DMS114 treated with DMSO at 0.1 percent for 48 hours (cell line): ENCODE measurements around the gene AP1S1.
"Not testable (repeated sequence)": the region's sequence is repeated elsewhere in the genome, so short reads cannot be mapped to it uniquely, and the experiment has no call there.

Experiments
- DNase-seq: peaks from one replicate; lab custom pipeline; 2025; ENCODE audit not compliant: unreplicated experiment; lab: John Stamatoyannopoulos, UW

AP1S1 gene

DNA sequence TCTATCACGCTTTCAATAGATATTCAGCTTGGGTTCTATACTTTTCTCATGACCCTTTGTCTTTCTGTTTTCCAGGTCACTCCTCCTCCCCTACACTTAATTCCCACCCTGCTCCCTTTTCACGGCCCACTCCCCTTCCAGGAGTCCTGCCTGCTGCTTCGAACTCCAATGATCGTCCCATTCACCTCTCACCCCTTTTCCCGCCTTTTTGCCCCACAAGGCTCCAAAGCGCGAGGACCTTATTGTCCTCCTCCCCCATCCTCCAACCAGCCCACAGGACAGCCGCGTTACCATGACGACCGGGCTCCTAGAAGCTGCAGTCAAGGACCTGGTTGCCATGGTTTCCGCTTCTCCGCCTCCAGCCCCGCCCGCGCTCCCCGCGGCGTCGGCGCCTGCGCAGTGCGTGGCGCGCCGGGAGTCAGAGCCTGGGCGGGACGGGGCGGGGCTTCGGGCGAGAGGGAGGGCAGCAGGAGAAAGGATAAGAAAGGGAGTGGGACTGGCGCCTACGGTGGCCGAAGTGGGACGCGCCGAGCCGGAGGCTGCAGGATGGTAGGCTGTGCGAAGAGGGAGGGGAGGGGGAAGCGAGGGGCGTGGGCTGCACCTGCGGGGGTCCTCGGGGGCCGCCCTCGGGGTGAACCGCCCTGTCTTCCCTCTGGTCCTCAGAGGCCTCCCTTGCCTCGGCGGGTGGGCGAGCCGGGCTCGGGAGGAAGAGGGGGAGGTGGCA, at the start of gene AP1S1:
Gene AP1S1 (plus strand): TSS at position 508 of the 724 bp plus-strand sequence. CDS start 39 bp downstream, at position 547.
- peak; percentile 87 for DNase-seq

DNA sequence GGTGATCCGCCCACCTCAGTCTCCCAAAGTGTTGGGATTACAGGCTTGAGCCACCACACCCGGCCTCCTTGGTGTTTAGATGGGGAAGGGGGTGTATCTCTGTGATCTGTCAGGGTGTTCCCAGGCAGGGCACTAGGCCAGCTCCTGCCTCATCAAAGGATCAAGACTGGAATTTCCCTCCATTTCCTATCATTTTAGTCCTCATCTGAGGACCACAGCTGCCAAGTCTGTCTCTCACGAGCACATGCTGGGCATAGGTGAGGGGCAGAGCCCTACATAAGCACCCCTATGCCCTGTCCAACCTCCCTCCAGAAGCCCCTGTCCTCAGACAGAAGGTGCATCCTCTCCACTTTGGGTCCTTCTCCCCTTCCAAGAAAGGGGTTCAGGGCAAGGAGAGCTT, 49.5 kb upstream of the AP1S1 start:
- DNase-seq, result no peak

DNA sequence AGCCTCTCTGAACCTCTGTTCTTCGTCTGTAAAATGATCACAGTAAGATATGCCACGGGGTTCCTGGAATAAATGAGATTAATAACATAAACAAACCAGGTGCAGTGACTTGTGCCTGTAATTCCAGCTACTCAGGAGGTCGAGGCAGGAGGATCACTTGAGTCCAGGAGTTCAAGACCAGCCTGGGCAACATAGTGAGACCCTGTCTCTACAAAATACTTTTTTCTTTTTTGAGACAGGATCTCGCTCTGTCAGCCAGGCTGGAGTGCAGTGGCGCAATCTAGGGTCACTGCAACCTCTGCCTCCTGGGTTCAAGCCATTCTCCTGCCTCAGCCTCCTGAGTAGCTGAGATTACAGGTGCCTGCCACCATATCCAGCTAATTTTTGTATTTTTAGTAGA, 49.0 kb upstream of the AP1S1 start:
- not testable (repeated sequence) for DNase-seq

GRCh38 chr7:101106386-101106785, 47.9 kb upstream of the AP1S1 start:
- no peak for DNase-seq

DNA sequence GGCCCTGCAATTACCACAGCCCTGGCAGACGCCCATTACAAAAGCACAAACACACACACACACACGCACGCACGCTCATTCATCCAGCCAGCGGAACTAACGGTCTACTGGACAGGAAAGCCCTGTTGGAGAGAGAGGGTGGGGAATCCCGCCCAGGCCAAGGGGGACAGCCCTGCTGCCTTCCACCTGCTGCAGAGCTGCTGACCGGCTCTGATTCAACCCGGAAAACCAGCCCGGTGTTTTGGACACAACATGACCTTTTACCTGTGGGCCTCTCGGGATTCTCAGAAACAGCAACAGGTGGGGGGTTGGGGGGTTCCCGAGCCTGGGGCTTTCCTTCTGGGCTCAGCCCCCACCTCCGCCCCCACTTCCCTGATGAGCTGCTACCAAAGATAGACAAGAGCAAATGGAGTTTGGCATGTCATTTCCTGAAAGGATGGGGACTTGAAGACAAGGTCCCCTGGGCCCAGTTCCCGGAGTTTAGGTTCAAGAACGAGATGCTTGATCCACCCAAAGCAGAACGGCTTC, 45.9 kb upstream of the AP1S1 start:
- DNase-seq, result no peak

- DNase-seq, result no peak
These were observed 45.3 kb upstream of the AP1S1 start for GRCh38 chr7:101108961-101109360.

GRCh38 chr7:101109368-101109767, 44.9 kb upstream of the AP1S1 start:
- no peak for DNase-seq

DNA sequence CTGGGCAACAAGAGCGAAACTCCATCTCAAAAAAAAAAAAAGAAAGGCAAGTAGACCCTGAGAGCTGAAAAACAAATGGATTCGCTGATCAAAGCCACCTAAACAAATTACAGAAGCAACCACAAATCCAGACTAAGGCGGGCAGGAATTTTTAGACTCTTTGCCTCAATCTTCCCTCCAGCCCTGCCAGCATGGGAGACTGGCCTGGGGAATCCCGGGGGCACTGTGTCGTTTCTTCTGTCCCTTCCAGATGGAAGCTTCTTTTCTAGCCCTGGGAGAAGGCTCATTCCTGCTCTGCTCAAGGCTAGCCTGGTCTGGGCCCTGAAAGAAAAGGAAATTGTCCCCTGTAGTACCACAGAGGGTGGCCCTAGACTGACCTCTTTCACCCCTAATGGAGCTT, 43.0 kb upstream of the AP1S1 start:
- no peak for DNase-seq

DNA sequence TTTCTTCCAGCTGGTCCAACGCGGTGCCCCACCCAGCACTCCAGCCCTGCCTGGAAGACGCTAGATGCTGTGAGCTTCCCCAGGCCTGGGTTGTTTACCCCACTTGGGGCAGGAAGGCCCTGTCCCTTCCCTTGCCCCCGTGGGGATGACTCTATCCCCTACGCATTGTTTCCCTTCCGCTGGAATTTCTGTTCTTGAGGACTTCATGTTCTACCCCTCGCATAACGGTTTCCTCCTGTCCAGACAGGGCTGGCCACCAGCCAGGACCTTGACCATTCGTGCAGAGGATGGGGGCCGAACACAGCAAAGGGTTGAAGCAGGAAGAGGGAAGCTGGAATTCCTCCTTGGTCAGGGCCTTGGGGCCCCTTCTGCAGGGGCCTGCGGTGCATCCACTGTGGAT, 42.0 kb upstream of the AP1S1 start:
- no peak for DNase-seq

- DNase-seq, result not testable (repeated sequence)
These were observed 41.1 kb upstream of the AP1S1 start for GRCh38 chr7:101113140-101113539.

DNA sequence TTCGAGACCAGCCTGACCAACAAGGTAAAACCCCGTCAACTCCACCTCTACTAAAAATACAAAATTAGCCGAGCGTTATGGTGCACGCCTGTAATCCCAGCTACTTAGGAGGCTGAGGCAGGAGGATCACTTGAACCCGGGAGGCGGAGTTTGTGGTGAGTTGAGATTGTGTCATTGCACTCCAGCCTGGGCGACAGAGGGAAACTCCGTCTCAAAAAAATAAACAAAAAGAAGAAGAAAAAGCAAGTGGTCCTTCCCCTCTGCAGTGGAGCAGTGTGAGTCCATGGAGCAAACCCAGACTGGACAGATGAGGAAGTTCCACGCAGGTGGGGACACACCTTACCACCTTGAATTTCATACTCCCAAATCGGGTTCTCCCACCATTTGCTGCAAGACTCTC, 40.4 kb upstream of the AP1S1 start:
- DNase-seq, result no peak

DNA sequence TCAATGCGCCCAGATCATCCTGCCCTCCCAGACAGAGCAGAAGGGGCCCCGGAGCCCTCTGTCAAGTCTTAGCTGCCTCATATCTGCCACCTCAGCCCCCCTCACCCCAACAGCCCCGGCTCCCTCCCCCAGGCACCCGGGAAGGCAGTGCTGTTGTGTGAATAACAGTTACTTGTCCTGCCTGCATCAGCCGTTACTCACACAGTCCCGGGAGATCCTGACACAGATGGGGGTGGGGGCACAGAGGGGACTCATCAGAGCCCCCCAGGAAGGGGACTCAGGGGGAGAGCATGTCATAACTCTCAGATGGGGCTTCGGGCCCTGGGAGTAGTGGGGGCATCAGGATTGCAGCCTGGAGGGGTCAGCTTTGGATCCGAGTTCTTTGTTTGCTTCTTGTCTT, 39.8 kb upstream of the AP1S1 start:
- DNase-seq, result no peak

DNA sequence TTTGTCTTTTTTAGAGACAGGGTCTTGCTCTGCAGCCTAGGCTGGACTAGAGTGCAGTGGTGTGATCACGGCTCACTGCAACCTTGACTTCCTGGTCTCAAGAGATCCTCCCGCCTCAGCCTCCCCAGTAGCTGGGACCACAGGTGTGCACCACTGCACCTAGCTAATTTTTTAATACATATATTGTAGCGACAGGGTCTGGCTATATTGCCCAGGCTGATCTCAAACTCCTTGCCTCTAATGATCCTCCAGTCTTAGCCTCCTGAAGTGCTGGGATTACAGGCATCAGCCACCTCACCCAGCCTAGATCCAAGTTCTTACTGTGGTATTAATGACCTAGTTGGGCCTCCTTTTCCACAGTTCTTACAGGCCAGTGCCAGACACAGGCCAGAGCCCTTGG, 39.1 kb upstream of the AP1S1 start:
- no peak for DNase-seq

DNA sequence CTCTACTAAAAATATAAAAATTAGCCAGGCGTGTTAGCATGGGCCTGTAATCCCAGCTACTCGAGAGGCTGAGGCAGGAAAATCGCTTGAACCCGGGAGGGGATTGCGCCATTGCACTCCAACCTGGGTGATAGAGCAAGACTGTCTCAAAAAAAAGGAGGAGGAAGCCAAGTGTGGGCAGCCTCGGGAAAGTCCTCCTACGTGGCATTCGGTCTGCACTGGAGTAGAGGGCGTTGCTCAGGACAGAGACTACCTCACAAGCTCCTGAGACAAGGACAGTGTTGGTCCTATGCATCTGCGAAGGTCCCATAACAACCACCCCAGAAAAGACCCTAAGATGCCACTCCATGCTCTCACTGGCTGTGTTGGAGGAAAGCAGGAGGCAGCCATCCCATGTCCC, 37.4 kb upstream of the AP1S1 start:
- DNase-seq, result no peak

DNA sequence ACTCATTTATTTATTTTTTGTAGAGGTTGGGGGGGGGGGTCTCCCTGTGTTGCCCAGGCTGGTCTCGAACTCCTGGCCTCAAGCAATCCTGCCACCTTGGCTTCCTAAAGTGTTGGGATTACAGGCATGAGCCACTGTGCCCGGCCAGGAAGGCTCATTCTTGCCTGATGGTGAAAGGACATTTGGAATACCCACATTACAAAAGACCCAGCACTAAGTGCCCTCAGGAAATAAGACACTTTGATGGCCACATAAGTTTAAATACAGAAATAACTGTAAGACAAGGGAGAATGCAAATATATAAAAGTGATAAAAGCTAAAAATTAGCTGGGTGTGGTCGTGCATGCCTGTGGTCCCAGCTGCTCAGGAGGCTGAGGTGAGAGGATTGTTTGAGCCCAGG, 35.4 kb upstream of the AP1S1 start:
- DNase-seq, result no peak

- no peak for DNase-seq
These were observed 34.4 kb upstream of the AP1S1 start for GRCh38 chr7:101119876-101120275.

GRCh38 chr7:101120315-101120714, 34.0 kb upstream of the AP1S1 start:
- DNase-seq, result no peak

DNA sequence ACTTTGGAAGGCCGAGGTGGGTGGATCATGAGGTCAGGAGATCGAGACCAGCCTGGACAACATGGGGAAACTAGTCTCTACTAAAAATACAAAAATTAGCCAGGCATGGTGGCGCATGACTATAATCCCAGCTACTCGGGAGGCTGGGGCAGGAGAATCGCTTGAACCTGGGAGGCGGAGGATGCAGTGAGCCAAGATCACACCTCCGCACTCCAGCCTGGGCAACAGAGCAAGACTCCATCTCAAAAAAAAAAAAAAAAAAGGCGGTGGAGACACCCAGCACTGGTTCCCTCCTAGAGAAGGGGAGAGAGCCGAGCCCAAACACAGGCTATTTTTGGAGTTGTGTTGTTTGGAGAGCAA, 32.7 kb upstream of the AP1S1 start:
- DNase-seq, result not testable (repeated sequence)

- no peak for DNase-seq
These were observed 32.0 kb upstream of the AP1S1 start for GRCh38 chr7:101121991-101122932.

DNA sequence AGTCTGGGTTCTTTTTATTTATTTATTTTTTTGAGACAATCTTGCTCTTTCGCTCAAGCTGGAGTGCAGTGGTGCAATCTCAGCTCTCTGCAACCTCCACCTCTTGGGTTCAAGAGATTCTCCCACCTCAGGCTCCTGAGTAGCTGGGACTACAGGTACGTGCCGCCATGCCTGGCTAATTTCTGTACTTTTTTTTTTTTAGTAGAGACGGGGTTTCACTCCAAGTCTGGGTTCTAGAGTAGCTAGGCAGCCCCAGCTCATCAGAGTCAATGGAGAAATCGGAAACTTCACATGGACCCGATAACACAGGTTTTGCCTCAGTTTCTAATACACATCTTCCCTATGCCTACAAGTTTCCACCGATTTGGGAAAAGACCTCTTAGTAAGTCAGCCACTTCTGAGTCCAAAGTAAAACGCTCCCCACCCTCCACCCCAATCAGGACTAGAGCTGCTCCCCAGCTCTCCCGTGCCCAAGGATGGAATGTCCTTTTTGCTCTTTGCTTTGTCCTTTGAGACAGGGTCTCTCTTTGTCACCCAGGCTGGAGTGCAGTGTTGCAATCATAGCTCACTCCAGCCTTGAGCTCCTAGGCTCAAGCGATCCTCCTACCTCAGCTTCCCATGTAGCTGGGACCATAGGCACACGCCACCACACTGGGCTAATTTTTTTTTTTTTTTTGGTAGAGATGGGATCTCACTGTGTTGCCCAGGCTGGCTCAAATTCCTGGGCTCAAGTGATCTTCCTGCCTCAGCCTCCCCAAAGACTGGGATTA, 31.2 kb upstream of the AP1S1 start:
- no peak for DNase-seq

GRCh38 chr7:101123703-101124068, 30.6 kb upstream of the AP1S1 start:
- no peak for DNase-seq
